Choroid plexus epithelial cell (primary cell): Measurements from ENCODE around the gene M1AP.

Source experiments
- DNase-seq: peaks from one replicate; pipeline ENCODE4 v3.0.0-alpha.2; 2010; ENCODE audit warnings: low read depth
- H3K4me3 ChIP-seq: 2 replicates; pipeline ENCODE4 v1.5.1; 2011; ENCODE audit warnings: low read depth, mild to moderate bottlenecking, control low read depth, low read length, moderate library complexity
- TF ChIP-seq, protein P1 (sequence below): conservative IDR thresholded peaks from 2 replicates; pipeline ENCODE4 v1.5.1; 2011; ENCODE audit warnings: low read depth, mild to moderate bottlenecking, control low read depth, inconsistent platforms, low read length, moderate library complexity

Gene M1AP

GRCh38 chr2:74525717-74526648 lies 122.1 kb downstream of the M1AP start, which contains the start of gene DQX1:
Gene DQX1, minus strand, starts transcription at chr2:74526231. Its CDS starts 502 bp downstream, at chr2:74525729.
- peak; percentile 46 for DNase-seq
- no peak within 1 kb of the TSS for H3K4me3 ChIP-seq
- TF ChIP-seq, protein P1, sequence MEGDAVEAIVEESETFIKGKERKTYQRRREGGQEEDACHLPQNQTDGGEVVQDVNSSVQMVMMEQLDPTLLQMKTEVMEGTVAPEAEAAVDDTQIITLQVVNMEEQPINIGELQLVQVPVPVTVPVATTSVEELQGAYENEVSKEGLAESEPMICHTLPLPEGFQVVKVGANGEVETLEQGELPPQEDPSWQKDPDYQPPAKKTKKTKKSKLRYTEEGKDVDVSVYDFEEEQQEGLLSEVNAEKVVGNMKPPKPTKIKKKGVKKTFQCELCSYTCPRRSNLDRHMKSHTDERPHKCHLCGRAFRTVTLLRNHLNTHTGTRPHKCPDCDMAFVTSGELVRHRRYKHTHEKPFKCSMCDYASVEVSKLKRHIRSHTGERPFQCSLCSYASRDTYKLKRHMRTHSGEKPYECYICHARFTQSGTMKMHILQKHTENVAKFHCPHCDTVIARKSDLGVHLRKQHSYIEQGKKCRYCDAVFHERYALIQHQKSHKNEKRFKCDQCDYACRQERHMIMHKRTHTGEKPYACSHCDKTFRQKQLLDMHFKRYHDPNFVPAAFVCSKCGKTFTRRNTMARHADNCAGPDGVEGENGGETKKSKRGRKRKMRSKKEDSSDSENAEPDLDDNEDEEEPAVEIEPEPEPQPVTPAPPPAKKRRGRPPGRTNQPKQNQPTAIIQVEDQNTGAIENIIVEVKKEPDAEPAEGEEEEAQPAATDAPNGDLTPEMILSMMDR: no peak

DNA sequence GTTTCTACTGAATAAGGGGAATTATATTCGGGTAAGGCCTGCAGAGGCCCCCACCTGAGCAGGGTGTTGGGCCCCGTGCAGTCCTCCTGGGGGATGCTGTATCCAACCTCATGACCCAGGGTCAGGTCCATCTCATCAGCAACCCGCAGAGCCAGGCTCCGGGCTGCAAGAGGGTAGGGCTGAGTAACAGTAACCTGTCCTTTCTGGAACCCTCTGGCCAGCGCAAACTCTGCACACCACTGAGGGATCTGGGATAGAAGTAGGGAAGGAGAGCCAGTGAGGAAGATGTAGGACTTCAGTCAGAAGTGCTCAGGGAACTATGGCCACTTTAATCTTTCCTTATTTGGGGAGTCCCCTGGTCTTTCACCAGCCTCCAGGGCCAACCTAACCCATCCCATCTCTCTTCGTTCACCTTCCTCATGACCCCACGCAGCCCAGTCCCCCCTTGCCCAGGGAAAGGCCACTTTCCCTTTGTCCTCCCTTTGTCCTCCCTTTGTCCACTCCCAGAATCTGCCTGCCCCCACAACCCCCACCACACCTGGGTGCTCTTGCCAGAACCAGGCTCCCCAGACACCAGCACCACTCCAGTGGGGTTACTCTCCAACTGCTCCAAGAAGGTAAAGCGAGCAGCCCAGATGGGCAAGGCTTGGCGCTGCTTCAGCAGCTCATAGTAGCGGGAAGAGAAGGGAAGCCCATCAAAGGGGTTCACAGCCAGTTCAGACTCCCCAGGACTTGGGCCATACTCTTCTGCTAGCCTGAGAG lies 123.0 kb downstream of the M1AP start:
- no peak overlapping the region for H3K4me3 ChIP-seq
- TF ChIP-seq, protein P1: no peak
- no peak for DNase-seq

GRCh38 chr2:74524005-74524404 lies 124.1 kb downstream of the M1AP start:
- no peak overlapping the region for H3K4me3 ChIP-seq
- TF ChIP-seq, protein P1: no peak
- DNase-seq: no peak

DNA sequence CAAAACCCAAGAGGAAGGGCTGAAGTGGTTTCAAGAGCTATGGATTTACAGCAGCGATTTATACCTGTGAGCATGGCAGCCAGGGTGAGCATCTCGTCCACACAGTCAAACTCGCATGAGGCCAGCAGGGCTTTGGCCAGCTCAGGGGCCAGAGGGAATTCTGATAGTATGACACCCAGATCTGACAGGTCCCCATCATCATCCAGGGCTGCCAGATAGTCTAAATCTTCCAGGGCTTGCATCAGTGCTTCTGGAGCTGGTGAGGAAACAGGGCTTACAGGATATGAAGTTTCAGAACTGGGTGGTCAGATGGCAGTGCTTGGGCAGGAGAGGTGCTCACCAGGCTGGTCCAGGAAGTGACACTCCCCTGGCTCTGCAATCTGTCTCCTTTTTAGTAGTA lies 125.6 kb downstream of the M1AP start:
- DNase-seq: no peak
- TF ChIP-seq, protein P1: no peak
- H3K4me3 ChIP-seq: no peak overlapping the region

DNA sequence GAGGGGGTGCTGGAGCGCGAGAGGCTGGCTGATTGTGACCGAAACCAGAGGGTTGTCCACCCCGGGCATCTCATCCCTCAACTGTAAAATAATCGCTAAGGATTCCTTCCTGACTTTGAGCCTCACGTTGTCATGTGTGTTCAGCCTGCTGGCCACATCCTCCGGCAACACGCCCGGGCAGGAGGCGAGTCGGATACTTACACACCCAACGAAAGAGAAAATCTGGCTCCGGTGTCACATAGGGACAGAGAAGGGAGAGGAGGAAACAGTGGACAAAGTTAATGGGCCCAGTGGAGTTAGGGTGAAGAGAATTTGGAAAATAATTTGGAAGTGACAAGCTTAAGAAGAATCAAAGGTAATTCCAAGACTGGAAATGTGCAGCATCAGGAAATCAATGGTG lies 131.5 kb downstream of the M1AP start:
- H3K4me3 ChIP-seq: no peak overlapping the region
- TF ChIP-seq, protein P1: no peak
- DNase-seq: no peak

- H3K4me3 ChIP-seq: no peak overlapping the region
- TF ChIP-seq, protein P1: no peak
- DNase-seq: no peak
These were observed 132.0 kb downstream of the M1AP start for GRCh38 chr2:74515981-74516633.
